Naive thymus-derived CD4-positive, alpha-beta T cell (primary cell): ENCODE results near the gene APELA. TPM values are rescaled to one million over a fixed set of nuclear protein-coding genes. Genes with fewer than 3 reads are reported as not detected.

Experiments
- ATAC-seq: fragments of 150-1000 bp; cut with Tn5 transposase; 2 replicates; pipeline ENCODE4 v1.10.0; 2021; ENCODE audit warnings: mild to moderate bottlenecking, moderate library complexity
- CTCF ChIA-PET: fragments of 350-600 bp; sonication (Branson Sonifier 250); formaldehyde crosslinking; loops from one replicate; lab custom pipeline; 2021; ENCODE audit warnings: antibody characterized with exemption; lab: Charles Lee
- POLR2A ChIA-PET: fragments of 350-600 bp; sonication (Branson Sonifier 250); formaldehyde crosslinking; loops from one replicate; lab custom pipeline; 2021; ENCODE audit warnings: antibody characterized with exemption, inconsistent platforms; lab: Charles Lee
- DNase-seq, 9 donors: peaks; one replicate each; pipeline versions ENCODE4 v3.0.0 to v3.0.0-alpha.2; 2020 to 2022; ENCODE audit warnings: mixed read lengths in 1 of 9
- H3K27ac ChIP-seq: one replicate; pipeline ENCODE4 v1.7.0; 2013; ENCODE audit warnings: mild to moderate bottlenecking, low read depth, low read length, moderate library complexity
- H3K27me3 ChIP-seq, 2 donors: one replicate each; pipeline ENCODE4 v1.7.0; 2013; ENCODE audit warnings: low read length in 2 of 2, mild to moderate bottlenecking in 2 of 2, moderate library complexity in 2 of 2; ENCODE audit not compliant: control insufficient read depth in 2 of 2, insufficient read depth in 2 of 2
- H3K36me3 ChIP-seq, 3 experiments: 1 replicate in 2 of 3; 2 replicates in 1 of 3; pipeline ENCODE4 v1.7.0; 2013; ENCODE audit warnings: low read length in 3 of 3, mild to moderate bottlenecking in 3 of 3, moderate library complexity in 1 of 3; ENCODE audit not compliant: insufficient read depth in 3 of 3, control insufficient read depth in 2 of 3
- H3K4me1 ChIP-seq, 2 donors: one replicate each; pipeline ENCODE4 v1.7.0; 2013; ENCODE audit warnings: low read length in 2 of 2, mild to moderate bottlenecking in 2 of 2, moderate library complexity in 1 of 2; ENCODE audit not compliant: control insufficient read depth in 2 of 2, insufficient read depth in 2 of 2
- H3K4me3 ChIP-seq: 2 replicates; pipeline ENCODE4 v1.7.0; 2013; ENCODE audit warnings: mild to moderate bottlenecking, low read length
- H3K9me3 ChIP-seq, 3 experiments: 1 replicate in 2 of 3; 2 replicates in 1 of 3; pipeline ENCODE4 v1.7.0; 2013; ENCODE audit warnings: low read length in 3 of 3; ENCODE audit not compliant: control insufficient read depth in 2 of 3
- H3K27ac Mint-ChIP-seq, 9 donors: one replicate each; pipeline ENCODE4 v1.8.0; 2020 to 2022; ENCODE audit warnings: mixed read lengths in 9 of 9, mild to moderate bottlenecking in 8 of 9, moderate library complexity in 5 of 9, inconsistent platforms in 2 of 9
- H3K27me3 Mint-ChIP-seq, 5 donors: one replicate each; pipeline ENCODE4 v1.8.0; 2021 to 2022; ENCODE audit warnings: mixed read lengths in 5 of 5, mild to moderate bottlenecking in 1 of 5
- H3K36me3 Mint-ChIP-seq, 5 donors: one replicate each; pipeline ENCODE4 v1.8.0; 2020 to 2022; ENCODE audit warnings: mixed read lengths in 5 of 5, mild to moderate bottlenecking in 3 of 5, inconsistent platforms in 1 of 5
- H3K4me1 Mint-ChIP-seq, 7 donors: one replicate each; pipeline ENCODE4 v1.8.0; 2020 to 2022; ENCODE audit warnings: mixed read lengths in 7 of 7, mild to moderate bottlenecking in 3 of 7, inconsistent platforms in 1 of 7
- H3K4me3 Mint-ChIP-seq, 10 donors: one replicate each; pipeline ENCODE4 v1.8.0; 2020 to 2022; ENCODE audit warnings: mild to moderate bottlenecking in 10 of 10, mixed read lengths in 10 of 10, moderate library complexity in 6 of 10, inconsistent platforms in 2 of 10
- H3K9me3 Mint-ChIP-seq, 11 donors: one replicate each; pipeline ENCODE4 v1.8.0; 2020 to 2022; ENCODE audit warnings: mixed read lengths in 11 of 11, mild to moderate bottlenecking in 4 of 11, inconsistent platforms in 1 of 11, moderate library complexity in 1 of 11
- intact Hi-C, 2 donors: fragments of 100-400 bp; cut with micrococcal nuclease; formaldehyde crosslinking; loops; one replicate each; pipeline ENCODE4 v1.15.1; 2023
- polyA plus RNA-seq, 2 donors: library from polyadenylated mRNA; unstranded; fragments of 300-500 nt; fragmentation: Illumina TruSeq; gene quantifications; one replicate each; pipeline ENCODE4 v1.2.3, GENCODE V29; 2021
- total RNA-seq, 6 experiments: library from RNA in 5 of 6; stranded (reverse) in 5 of 6; gene quantifications; 1 replicate in 5 of 6; 2 replicates in 1 of 6; pipeline ENCODE4 v1.2.3 and lab custom pipeline; 2021 to 2026

APELA gene
- total RNA-seq, result not detected
- not detected for polyA plus RNA-seq
- not detected for total RNA-seq (lab: John Stamatoyannopoulos, UW)

DNA sequence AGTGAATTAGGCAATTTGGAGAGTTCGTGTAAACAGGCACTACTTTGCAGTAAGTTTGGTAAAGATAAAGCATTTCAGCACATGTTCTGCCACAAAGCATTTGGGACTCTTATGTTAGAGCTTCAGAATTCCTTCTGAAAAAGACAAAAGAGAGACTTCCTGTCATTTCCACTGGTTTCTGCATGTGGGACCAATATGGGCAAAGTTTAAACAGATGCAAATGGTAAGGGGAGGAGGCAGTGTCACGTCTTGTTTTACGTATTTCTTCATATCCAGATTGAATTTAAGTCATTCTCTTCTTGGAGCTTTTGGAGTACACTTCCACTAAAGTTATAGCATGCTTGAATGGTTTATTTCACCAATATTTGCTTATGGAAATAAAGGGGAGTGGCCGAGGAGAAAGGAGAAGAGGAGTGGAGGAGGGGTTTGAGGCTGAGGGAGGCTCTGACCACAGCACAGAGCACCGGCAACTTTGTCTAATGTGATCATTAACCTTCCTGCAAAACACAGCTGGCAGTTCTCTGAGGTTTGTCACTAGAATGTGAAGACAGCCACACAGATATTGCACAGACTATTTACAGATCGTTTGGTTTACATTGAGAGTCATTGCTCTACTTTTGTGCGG, at the start of gene APELA:
Gene APELA (plus strand): TSS at position 479 of the 625 bp plus-strand sequence. CDS start 154 bp downstream, outside the sequence.
- H3K4me1 Mint-ChIP-seq, result peaks cover 0 to 7% (median 0%) of the 10 kb centered on the region in 7 donors
- intact Hi-C loops, result no loop called here
- H3K27me3 ChIP-seq, result no peaks in the 10 kb centered on the region
- H3K27ac ChIP-seq, result no peak within 1 kb of the TSS
- CTCF ChIA-PET, result no interaction called here
- H3K9me3 Mint-ChIP-seq, result peaks cover 0 to 2% (median 0%) of the 10 kb centered on the region in 11 donors
- H3K9me3 ChIP-seq, result no peaks in the 10 kb centered on the region
- no peaks in the 10 kb centered on the region for H3K36me3 ChIP-seq
- no peaks in the 10 kb centered on the region for H3K4me1 ChIP-seq
- no peak within 1 kb of the TSS for H3K27ac Mint-ChIP-seq
- no peak for DNase-seq
- no peak within 1 kb of the TSS for H3K4me3 ChIP-seq
- H3K27me3 Mint-ChIP-seq, result peaks cover 4 to 17% (median 9%) of the 10 kb centered on the region in 5 donors
- no peak within 1 kb of the TSS for H3K4me3 Mint-ChIP-seq
- POLR2A ChIA-PET, result no interaction called here
- no peak for ATAC-seq
- no peaks in the 10 kb centered on the region for H3K36me3 Mint-ChIP-seq

DNA sequence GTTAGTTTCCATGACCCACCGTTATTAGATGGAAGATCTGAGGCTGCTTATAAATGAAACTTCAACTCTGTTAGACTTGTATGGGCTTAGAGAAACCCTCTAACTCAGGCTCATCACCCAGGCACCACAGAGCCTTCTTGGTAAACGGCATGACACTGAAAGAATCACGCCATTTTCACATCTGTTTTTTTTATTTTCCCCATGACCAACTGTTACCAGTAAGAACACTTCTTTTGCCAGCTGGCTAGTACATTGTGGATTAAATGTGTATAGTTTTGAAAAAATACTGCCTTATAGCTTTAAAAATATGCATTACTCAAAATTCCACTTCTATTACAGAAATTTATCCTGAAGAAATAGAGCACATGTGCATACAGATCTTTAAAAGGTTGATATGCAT, 48.0 kb upstream of the APELA start:
- intact Hi-C loops, result no loop called here
- POLR2A ChIA-PET, result no interaction called here
- H3K27me3 ChIP-seq, result no peaks in the 10 kb centered on the region
- H3K9me3 ChIP-seq, result no peaks in the 10 kb centered on the region
- Mint-ChIP-seq H3K9me3 (peaks cover 0 to 1% (median 0%) of the 10 kb centered on the region in 11 donors), H3K4me1 (peaks cover 0 to 2% (median 0%) of the 10 kb centered on the region in 7 donors), H3K36me3 (no peaks in the 10 kb centered on the region), H3K4me3 (no peak overlapping the region), H3K27me3 (peaks cover 0 to 13% (median 4%) of the 10 kb centered on the region in 5 donors), H3K27ac (no peak overlapping the region)
- H3K4me1 ChIP-seq, result no peaks in the 10 kb centered on the region
- no peak for DNase-seq
- no peaks in the 10 kb centered on the region for H3K36me3 ChIP-seq
- CTCF ChIA-PET, result no interaction called here
- H3K4me3 ChIP-seq, result no peak overlapping the region
- ATAC-seq, result no peak
- no peak overlapping the region for H3K27ac ChIP-seq

DNA sequence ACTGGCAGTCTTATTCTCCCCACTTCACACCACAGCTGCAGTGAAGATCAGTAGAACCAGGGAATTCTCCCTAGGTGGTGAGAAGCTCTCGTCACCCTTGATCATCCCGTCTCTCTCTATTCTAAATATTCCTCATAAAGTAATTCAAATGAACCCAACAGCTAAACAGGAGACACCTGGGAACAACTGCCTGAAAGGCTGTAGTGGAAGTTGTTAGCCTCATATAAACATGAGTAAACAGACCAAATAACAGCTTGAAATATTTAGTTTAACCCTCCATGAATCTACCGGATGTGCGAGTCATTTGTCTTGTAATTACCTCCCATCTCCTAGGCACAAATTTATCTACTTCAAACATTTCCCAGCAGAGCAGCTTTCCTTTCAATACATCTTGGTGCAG, 30.4 kb upstream of the APELA start:
- Histone ChIP-seq H3K27me3 (no peaks in the 10 kb centered on the region), H3K27ac (no peak overlapping the region), H3K4me3 (no peak overlapping the region), H3K36me3 (no peaks in the 10 kb centered on the region), H3K4me1 (no peaks in the 10 kb centered on the region), H3K9me3 (no peaks in the 10 kb centered on the region)
- H3K9me3 Mint-ChIP-seq, result peaks cover 0 to 2% (median 0%) of the 10 kb centered on the region in 11 donors
- no peak for DNase-seq
- H3K36me3 Mint-ChIP-seq, result no peaks in the 10 kb centered on the region
- no peaks in the 10 kb centered on the region for H3K4me1 Mint-ChIP-seq
- no peak overlapping the region for H3K4me3 Mint-ChIP-seq
- POLR2A ChIA-PET, result no interaction called here
- H3K27ac Mint-ChIP-seq, result no peak overlapping the region
- intact Hi-C loops, result no loop called here
- CTCF ChIA-PET, result no interaction called here
- no peak for ATAC-seq
- H3K27me3 Mint-ChIP-seq, result peaks cover 0 to 17% (median 5%) of the 10 kb centered on the region in 5 donors

GRCh38 chr4:164847016-164847415, 30.0 kb upstream of the APELA start:
- H3K4me1 Mint-ChIP-seq, result no peaks in the 10 kb centered on the region
- H3K9me3 ChIP-seq, result no peaks in the 10 kb centered on the region

GRCh38 chr4:164847967-164848649, 28.9 kb upstream of the APELA start:
- DNase-seq (no peak), ATAC-seq (no peak)
- POLR2A ChIA-PET, result no interaction called here
- CTCF ChIA-PET, result no interaction called here
- no peaks in the 10 kb centered on the region for H3K27me3 ChIP-seq
- Mint-ChIP-seq H3K27ac (no peak overlapping the region), H3K4me3 (no peak overlapping the region), H3K4me1 (no peaks in the 10 kb centered on the region), H3K9me3 (peaks cover 0 to 12% (median 1%) of the 10 kb centered on the region in 11 donors), H3K27me3 (peaks cover 0 to 15% (median 5%) of the 10 kb centered on the region in 5 donors), H3K36me3 (no peaks in the 10 kb centered on the region)
- H3K9me3 ChIP-seq, result no peaks in the 10 kb centered on the region
- H3K4me1 ChIP-seq, result no peaks in the 10 kb centered on the region
- H3K36me3 ChIP-seq, result no peaks in the 10 kb centered on the region
- H3K27ac ChIP-seq, result no peak overlapping the region
- intact Hi-C loops, result no loop called here
- no peak overlapping the region for H3K4me3 ChIP-seq

More at GRCh38 chr4:164847016-164847415, 30.0 kb upstream of the APELA start:
- no peak for DNase-seq
- Histone ChIP-seq H3K4me3 (no peak overlapping the region), H3K36me3 (no peaks in the 10 kb centered on the region), H3K4me1 (no peaks in the 10 kb centered on the region), H3K27ac (no peak overlapping the region), H3K27me3 (no peaks in the 10 kb centered on the region)
- intact Hi-C loops, result no loop called here
- H3K27ac Mint-ChIP-seq, result no peak overlapping the region
- no peaks in the 10 kb centered on the region for H3K36me3 Mint-ChIP-seq
- H3K27me3 Mint-ChIP-seq, result peaks cover 0 to 17% (median 5%) of the 10 kb centered on the region in 5 donors
- H3K4me3 Mint-ChIP-seq, result no peak overlapping the region
- CTCF ChIA-PET, result no interaction called here
- ATAC-seq, result no peak
- H3K9me3 Mint-ChIP-seq, result peaks cover 0 to 6% (median 0%) of the 10 kb centered on the region in 11 donors
- POLR2A ChIA-PET, result no interaction called here

DNA sequence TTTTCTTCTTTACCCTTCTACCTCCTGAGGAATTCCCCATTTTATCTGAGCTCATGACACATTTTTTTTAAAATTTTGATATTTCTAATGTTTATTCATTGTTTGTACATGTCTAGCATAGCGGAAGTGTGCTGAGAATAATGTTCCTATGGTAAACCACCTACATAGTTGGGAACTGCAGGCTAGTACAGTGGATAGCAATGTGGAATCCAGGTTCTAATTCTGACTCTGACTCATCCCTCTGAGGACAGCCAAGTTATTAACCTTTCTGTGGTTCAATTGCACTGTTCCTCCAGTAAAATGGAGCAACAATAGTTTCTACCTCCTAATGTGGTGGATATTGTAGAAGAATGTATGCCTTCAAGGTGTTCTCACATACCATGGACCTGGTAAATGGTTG, 20.6 kb upstream of the APELA start:
- H3K9me3 Mint-ChIP-seq, result peaks cover 0 to 12% (median 2%) of the 10 kb centered on the region in 11 donors
- H3K27me3 ChIP-seq, result no peaks in the 10 kb centered on the region
- no peak overlapping the region for H3K27ac ChIP-seq
- H3K4me1 Mint-ChIP-seq, result no peaks in the 10 kb centered on the region
- H3K4me3 ChIP-seq, result no peak overlapping the region
- intact Hi-C loops, result no loop called here
- POLR2A ChIA-PET, result no interaction called here
- H3K4me1 ChIP-seq, result no peaks in the 10 kb centered on the region
- no peaks in the 10 kb centered on the region for H3K36me3 Mint-ChIP-seq
- H3K9me3 ChIP-seq, result no peaks in the 10 kb centered on the region
- peaks cover 0 to 13% (median 8%) of the 10 kb centered on the region in 5 donors for H3K27me3 Mint-ChIP-seq
- H3K36me3 ChIP-seq, result no peaks in the 10 kb centered on the region
- DNase-seq, result no peak
- CTCF ChIA-PET, result no interaction called here
- H3K27ac Mint-ChIP-seq, result no peak overlapping the region
- ATAC-seq, result no peak
- no peak overlapping the region for H3K4me3 Mint-ChIP-seq
